Esophagus squamous epithelium (tissue), 5 donors: ENCODE measurements around the gene C2CD4C. TPM values are rescaled to one million over a fixed set of nuclear protein-coding genes. Genes with fewer than 3 reads are reported as not detected.

ENCODE experiments used
- DNase-seq: peaks from one replicate; lab custom pipeline; 2025; lab: John Stamatoyannopoulos, UW
- H3K27ac ChIP-seq, 4 donors: fragments of 200-600 bp; sonication (generic); one replicate each; pipeline ENCODE4 v1.5.1; 2016 to 2019; ENCODE audit warnings: mild to moderate bottlenecking in 1 of 4
- H3K27me3 ChIP-seq, 4 donors: fragments of 200-600 bp; sonication (generic); 1 replicate in 3 of 4; 2 replicates in 1 of 4; pipeline versions ENCODE4 v1.5.1 to v1.6.0; 2017 to 2021; ENCODE audit warnings: antibody characterized with exemption in 1 of 4
- H3K36me3 ChIP-seq, 3 donors: fragments of 200-600 bp; sonication (generic); one replicate each; pipeline ENCODE4 v1.5.1; 2016 to 2019
- H3K4me1 ChIP-seq, 3 donors: fragments of 200-600 bp; sonication (generic); one replicate each; pipeline ENCODE4 v1.5.1; 2017 to 2019
- H3K4me3 ChIP-seq, 4 donors: fragments of 200-600 bp; sonication (generic); 1 replicate in 3 of 4; 2 replicates in 1 of 4; pipeline ENCODE4 v1.5.1; 2016 to 2019; ENCODE audit warnings: mild to moderate bottlenecking in 2 of 4, moderate library complexity in 1 of 4
- H3K9me3 ChIP-seq, 3 donors: fragments of 200-600 bp; sonication (generic); one replicate each; pipeline ENCODE4 v1.5.1; 2016 to 2019
- CTCF ChIP-seq, 6 experiments: fragments of 450-650 bp in 4 of 6; fragments of 200-600 bp in 2 of 6; sonication (generic) in 2 of 6; IDR thresholded peaks; one replicate each; pipeline ENCODE4 v1.5.1; 2016 to 2019; ENCODE audit warnings: antibody characterized with exemption in 6 of 6, mild to moderate bottlenecking in 4 of 6, moderate library complexity in 4 of 6
- POLR2A ChIP-seq, 4 donors: fragments of 450-650 bp; IDR thresholded peaks; one replicate each; pipeline ENCODE4 v1.6.1; 2017; ENCODE audit warnings: antibody characterized with exemption in 4 of 4, mild to moderate bottlenecking in 4 of 4, moderate library complexity in 3 of 4
- WGBS, 2 donors: methylation state at CpG; one replicate each; pipeline ENCODE4 v1.1.5; 2018; 5-methylcytosine and 5-hydroxymethylcytosine counted together
- intact Hi-C: fragments of 100-400 bp; cut with DNase I; formaldehyde crosslinking; loops from one replicate; pipeline ENCODE4 v1.15.0; 2022
- total RNA-seq, 4 donors: library from RNA; depleted of rRNA; stranded (reverse); fragments of >200 nt; gene quantifications; one replicate each; pipeline ENCODE4 v1.1.0, GENCODE V29; 2016
- donor health status: DM: yes; HTN: yes; CAD: no.

The C2CD4C gene
- total RNA-seq, 4 donors from 2014 or later: 0.15 to 1.1 (median 0.45) TPM

GRCh38 chr19:378706-379105, 30.2 kb downstream of the C2CD4C start:
- intact Hi-C loops: no loop called here
- Histone ChIP-seq H3K27me3 (peaks cover 0 to 47% (median 0%) of the 10 kb centered on the region in 4 donors), H3K36me3 (no peaks in the 10 kb centered on the region), H3K4me1 (peaks cover 8 to 20% (median 12%) of the 10 kb centered on the region in 3 donors), H3K4me3 (no peak overlapping the region), H3K27ac (no peak overlapping the region), H3K9me3 (no peaks in the 10 kb centered on the region)
- WGBS, 2 donors: 74 to 79% methylated on average over 4 to 6 of the region's 14 CpGs
- no peak for DNase-seq
- TF ChIP-seq POLR2A (IDR thresholded peaks at IDR 0.05) (no peak), CTCF (IDR thresholded peaks at IDR 0.05) (no peak)

GRCh38 chr19:377801-378581, 31.0 kb downstream of the C2CD4C start:
- H3K4me1 ChIP-seq: peaks cover 8 to 27% (median 12%) of the 10 kb centered on the region in 3 donors
- H3K4me3 ChIP-seq: no peak overlapping the region
- intact Hi-C loops: no loop called here
- no peaks in the 10 kb centered on the region for H3K9me3 ChIP-seq
- TF ChIP-seq POLR2A (IDR thresholded peaks at IDR 0.05) (no peak), CTCF (IDR thresholded peaks at IDR 0.05) (no peak)
- WGBS, 2 donors: 37 to 54% methylated on average over 14 to 17 of the region's 38 CpGs
- no peaks in the 10 kb centered on the region for H3K36me3 ChIP-seq
- DNase-seq: no peak
- peaks cover 0 to 47% (median 0%) of the 10 kb centered on the region in 4 donors for H3K27me3 ChIP-seq
- H3K27ac ChIP-seq: no peak overlapping the region

- Histone ChIP-seq H3K4me1 (peaks cover 8 to 42% (median 17%) of the 10 kb centered on the region in 3 donors), H3K27me3 (peaks cover 0 to 57% (median 0%) of the 10 kb centered on the region in 4 donors), H3K4me3 (no peak overlapping the region), H3K9me3 (no peaks in the 10 kb centered on the region), H3K36me3 (no peaks in the 10 kb centered on the region), H3K27ac (no peak overlapping the region)
- TF ChIP-seq CTCF (IDR thresholded peaks at IDR 0.05): no peak
- no peak for TF ChIP-seq POLR2A (IDR thresholded peaks at IDR 0.05)
- intact Hi-C loops: no loop called here
- WGBS, 2 donors: 93 to 100% methylated on average over 2 to 3 of the region's 8 CpGs
- DNase-seq: no peak
Observed at GRCh38 chr19:376111-376470, 32.9 kb downstream of the C2CD4C start.

- no peak for DNase-seq
- WGBS, 2 donors: 81 to 84% methylated on average over 10 to 28 of the region's 43 CpGs
- Histone ChIP-seq H3K4me3 (no peak overlapping the region), H3K36me3 (no peaks in the 10 kb centered on the region), H3K27me3 (peaks cover 0 to 62% (median 0%) of the 10 kb centered on the region in 4 donors), H3K4me1 (peaks cover 8 to 42% (median 17%) of the 10 kb centered on the region in 3 donors), H3K27ac (no peak overlapping the region), H3K9me3 (no peaks in the 10 kb centered on the region)
- TF ChIP-seq CTCF (IDR thresholded peaks at IDR 0.05): no peak
- TF ChIP-seq POLR2A (IDR thresholded peaks at IDR 0.05): no peak
- intact Hi-C loops: no loop called here
Observed at GRCh38 chr19:375395-376110, 33.4 kb downstream of the C2CD4C start.

- Histone ChIP-seq H3K4me3 (no peak overlapping the region), H3K27me3 (peaks cover 0 to 68% (median 0%) of the 10 kb centered on the region in 4 donors), H3K4me1 (peaks cover 8 to 42% (median 17%) of the 10 kb centered on the region in 3 donors), H3K9me3 (no peaks in the 10 kb centered on the region), H3K36me3 (no peaks in the 10 kb centered on the region), H3K27ac (no peak overlapping the region)
- WGBS, 2 donors: 31 to 45% methylated on average over 6 to 16 of the region's 17 CpGs
- DNase-seq: no peak
- TF ChIP-seq POLR2A (IDR thresholded peaks at IDR 0.05): no peak
- no peak for TF ChIP-seq CTCF (IDR thresholded peaks at IDR 0.05)
- intact Hi-C loops: no loop called here
Observed at GRCh38 chr19:374886-375235, 34.1 kb downstream of the C2CD4C start.
